HPDE6-E6E7 (cell line): ENCODE data around the gene ATP7B.

Experiments
- DNase-seq: peaks from one replicate; pipeline ENCODE4 v3.0.0; 2011; ENCODE audit warnings: missing footprints; ENCODE audit errors: extremely low spot score

Gene ATP7B

DNA sequence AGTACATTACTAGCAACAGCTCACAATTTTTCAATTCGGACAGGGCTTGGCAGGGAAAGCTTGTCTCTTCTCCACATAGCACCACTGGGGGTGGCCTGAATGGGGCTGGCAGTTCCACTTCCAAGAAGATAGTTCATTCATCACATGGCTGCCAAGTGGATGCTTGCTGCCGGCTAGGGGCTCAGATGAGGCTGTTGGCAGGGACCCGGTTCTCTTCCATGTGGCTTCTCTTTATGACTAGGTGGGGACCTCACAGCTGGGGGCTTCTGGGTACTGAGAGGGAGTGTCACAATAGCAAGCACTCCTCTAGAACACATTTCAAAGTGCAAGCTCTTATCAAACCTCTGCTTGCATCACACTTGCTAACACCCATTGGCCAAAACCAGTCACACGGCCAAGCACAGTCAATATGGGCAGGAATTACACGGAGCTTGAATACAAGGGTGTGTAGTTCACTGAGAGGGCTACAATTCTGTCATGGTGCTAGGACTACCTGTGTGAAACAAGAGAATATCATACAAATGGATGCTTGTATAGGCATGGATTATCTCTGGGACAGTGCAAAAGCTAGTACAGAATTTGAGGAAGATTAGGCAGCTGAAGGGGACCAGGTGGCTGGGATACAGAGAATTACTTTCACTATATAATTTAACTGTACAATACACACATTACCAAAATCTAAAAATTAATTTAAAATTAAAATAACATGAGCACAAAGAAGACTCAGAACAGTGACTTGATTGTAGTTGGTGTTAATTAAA, 32.3 kb downstream of the ATP7B start:
- DNase-seq, result no peak

GRCh38 chr13:51977625-51978024, 33.6 kb downstream of the ATP7B start:
- no peak for DNase-seq

- no peak for DNase-seq
Measured at GRCh38 chr13:51976890-51977289, 34.4 kb downstream of the ATP7B start.

- DNase-seq, result no peak
Measured at GRCh38 chr13:51976423-51976822, 34.8 kb downstream of the ATP7B start.

DNA sequence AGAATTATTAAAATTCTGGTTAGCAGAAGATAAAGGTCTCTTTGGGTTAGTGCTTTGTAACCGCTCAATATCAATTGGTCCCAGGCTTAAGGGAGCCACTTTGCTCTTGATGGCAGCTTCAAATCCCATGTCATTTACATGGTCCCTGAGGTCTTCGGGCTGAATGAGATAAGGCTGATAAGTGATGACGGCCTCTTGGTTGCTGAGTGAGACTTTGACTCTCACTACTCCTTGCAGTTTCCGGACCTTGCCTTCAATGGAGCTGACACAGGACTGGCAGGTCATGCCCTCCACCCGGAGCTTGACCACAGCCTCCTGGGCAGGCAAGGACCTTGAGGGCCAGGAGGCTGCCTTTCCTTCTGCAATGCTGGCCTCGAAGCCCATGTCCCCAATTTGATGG, 36.8 kb downstream of the ATP7B start:
- DNase-seq, result no peak

GRCh38 chr13:51971520-51972426, 39.5 kb downstream of the ATP7B start:
- no peak for DNase-seq

DNA sequence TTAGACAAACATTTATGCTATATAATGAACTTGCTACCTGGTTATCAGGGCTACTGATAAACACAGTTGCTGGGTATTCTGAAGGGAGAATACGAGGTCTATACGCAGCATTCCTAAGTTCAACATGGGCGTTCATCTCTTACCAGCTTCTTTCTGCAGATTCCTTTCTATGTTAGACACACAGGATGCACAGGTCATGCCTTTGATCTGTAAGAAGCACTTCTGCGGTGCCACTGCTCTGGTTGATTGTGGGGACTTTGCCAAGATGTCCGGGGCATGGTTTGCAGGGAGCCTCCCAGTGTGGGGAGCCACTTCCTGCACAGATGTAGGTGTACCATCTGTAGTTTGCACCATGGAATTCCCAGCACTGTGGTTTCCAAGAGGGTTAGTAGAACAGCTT, 40.9 kb downstream of the ATP7B start:
- DNase-seq, result no peak

DNA sequence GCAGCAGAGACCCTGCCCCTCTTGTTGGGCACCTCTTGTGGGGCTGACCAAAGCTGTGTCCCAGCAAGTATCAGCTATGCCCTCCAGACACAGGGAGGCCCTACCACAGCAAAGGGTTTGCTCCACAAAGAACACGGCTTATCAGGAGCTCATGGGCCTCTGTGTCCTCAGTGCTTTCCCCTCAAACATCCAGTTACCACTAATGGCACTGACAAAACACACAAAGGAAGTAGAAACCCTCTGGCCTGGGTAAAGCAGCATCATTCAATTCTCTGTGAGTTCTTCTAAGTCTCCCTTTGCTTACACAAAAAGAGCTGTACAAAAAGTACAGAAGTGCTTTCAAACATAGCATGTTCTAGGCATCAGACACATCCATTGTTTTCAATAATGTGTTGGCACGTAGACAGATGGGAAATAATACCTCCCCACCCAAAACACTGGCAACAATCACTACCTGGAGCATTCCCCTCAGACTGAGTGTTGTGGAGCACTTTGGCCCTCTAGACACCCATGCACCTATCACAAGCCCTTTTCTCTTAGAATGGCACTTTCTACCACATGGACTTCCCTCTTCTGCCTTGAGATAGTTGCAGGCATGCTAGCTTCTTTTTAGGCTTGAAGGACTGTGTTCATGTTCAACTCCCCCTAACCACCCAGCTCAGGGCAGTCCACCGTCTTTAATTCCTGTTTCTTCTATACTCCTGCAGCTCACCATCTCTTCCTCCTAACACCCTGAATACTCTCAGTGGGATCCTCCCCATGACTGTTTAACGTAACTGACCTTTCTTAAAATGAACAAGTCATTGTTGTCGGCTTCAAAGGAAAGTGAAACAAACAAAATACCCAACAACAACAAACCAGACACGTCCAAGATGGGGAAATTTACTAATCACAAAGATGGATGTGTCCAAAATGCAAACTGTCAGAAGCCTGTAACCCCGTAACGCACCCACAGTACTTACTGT, 43.5 kb downstream of the ATP7B start:
- DNase-seq, result no peak

- DNase-seq, result no peak
Measured at GRCh38 chr13:51966186-51966585, 45.1 kb downstream of the ATP7B start.

DNA sequence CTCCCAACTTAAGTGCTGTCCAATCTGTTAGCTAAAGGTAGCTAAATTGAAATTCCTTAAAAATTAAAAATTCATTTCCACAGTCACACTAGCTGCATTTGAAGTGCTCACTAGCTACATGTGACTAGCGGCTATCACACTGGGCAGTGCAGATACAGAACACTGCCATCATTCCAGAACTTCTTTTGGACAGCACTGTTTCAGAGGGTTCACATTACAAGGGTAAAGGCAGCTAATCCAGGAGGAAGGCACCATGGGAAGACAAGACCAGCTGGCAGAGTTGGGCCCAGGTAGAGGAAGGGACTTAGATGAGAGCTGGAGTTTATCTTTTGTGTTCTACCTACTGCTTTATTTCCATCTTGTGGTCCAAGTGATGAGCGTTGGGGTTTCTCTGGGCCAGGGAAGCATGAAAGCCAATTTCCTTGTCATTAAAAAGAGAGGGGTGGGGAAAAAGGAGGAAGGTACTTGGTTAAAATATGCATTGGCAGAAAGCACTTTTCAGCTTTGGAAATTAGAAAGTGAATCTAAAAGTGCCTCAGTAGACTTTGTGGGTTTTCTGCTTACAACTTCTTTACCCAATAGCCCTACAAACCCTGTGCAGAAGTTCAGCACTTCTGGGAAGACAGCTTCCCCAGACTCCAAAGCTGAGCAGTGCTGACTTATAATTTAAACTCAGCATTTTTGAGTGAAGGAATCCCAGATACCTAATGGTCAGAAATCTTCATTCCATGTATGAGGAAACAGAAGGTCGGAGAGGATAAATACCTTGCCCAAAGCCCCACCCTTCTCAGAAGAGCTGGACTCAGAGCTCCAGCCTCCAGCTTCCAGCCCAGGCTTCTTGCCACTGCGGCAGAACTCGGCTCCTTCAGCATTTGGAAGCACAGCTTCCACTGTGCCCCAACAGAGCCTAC, 49.5 kb downstream of the ATP7B start:
- no peak for DNase-seq

DNA sequence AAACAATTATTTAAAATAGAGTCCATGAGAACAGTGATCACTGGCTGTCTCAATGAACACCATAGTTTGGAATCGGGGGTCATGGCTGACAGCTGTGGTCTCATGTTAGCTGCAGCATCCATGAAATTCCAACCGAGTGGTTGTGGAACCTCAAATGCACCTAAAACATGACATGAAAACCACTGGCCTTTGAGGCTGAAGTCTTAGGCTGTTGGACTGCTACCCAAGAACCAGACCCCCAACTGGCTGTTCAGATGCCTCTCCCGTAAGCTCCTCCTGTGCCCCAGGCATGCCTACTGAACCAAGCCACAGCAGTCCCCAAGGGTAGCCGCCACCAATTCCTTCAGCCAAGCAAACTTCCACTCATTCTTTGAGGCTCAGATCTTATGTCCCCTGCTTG, 50.5 kb downstream of the ATP7B start:
- DNase-seq, result no peak

- no peak for DNase-seq
Measured at GRCh38 chr13:51959773-51960172, 51.5 kb downstream of the ATP7B start.

- DNase-seq, result no peak
Measured at GRCh38 chr13:51958217-51958547, 53.1 kb downstream of the ATP7B start.

DNA sequence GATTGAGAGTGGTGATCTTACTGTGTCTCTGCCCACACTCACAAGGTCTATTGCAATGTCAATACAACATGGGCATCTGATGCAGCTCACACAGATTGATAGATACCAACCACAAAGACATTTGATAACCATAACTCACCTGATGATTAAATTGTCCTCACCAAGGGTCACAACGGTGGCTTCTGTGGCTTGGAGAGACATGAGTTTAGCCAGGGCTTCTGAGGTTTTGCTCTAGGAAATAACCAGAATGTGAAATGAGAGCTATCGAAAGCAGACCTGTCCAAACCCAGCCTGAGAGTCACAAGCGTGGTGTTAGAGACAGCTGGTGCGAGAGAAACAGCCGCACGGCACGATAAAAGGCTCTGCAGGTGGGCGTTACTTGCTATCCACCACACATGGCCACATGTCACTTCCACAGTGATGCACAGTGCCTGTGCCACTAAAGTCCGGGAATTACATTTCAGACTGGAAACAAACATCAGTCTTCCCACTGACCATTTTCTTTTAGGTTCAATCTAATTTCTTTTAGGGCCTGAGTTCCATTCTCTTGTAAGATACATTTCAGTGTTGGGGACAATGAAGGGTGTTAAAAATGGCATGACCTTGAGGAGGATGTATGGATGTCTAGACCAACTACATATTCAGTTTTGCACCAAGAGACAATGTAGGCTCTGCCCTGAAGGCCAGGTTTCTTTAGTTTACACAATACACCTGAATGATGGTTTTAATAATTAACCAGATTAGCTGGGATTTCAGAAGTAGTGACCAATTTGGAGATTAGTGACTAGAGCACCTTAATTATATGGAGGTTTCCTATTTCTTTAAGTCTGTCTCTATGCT, 53.7 kb downstream of the ATP7B start:
- no peak for DNase-seq

DNA sequence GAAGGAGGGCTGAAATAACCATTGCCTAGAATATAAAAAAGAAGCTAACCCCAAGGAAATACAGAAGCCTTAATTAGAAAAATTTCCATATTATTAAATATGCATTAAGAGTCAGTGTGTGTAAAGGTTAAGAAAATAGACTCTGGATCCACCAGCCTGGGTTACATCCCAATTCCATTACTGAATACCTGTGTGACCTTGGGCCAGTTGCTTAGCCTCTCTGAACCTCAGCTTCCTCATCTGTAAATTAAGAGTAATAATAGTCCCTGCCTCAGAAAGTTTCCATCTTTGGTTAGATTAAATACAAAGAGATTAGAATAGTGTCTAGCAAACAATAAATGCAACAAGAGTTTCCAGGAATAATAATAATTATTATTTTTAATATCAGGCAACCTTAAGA, 54.5 kb downstream of the ATP7B start:
- DNase-seq, result no peak

GRCh38 chr13:51955816-51956603, 55.2 kb downstream of the ATP7B start:
- DNase-seq, result no peak

- DNase-seq, result no peak
Measured at GRCh38 chr13:51955281-51955771, 55.9 kb downstream of the ATP7B start.

GRCh38 chr13:51953347-51954195, 57.7 kb downstream of the ATP7B start:
- no peak for DNase-seq
